Suprapubic skin (tissue), 4 donors: ENCODE measurements around the gene TMEM217.

Source experiments
- POLR2A ChIP-seq, 2 donors: fragments of 450-650 bp; IDR thresholded peaks; one replicate each; pipeline ENCODE4 v1.6.1; 2017; ENCODE audit warnings: antibody characterized with exemption in 2 of 2, mild to moderate bottlenecking in 2 of 2, moderate library complexity in 2 of 2
- POLR2AphosphoS5 ChIP-seq, 3 donors: sonication (generic); formaldehyde crosslinking; IDR thresholded peaks; one replicate each; pipeline ENCODE4 v1.6.1; 2017; ENCODE audit warnings: antibody characterized with exemption in 3 of 3
- TF ChIP-seq, protein P1 (sequence below), 2 donors: fragments of 200-600 bp in 1 of 2; fragments of 450-650 bp in 1 of 2; sonication (generic) in 1 of 2; IDR thresholded peaks; one replicate each; pipeline ENCODE4 v1.5.1; 2016 to 2019; ENCODE audit warnings: antibody characterized with exemption in 2 of 2, mild to moderate bottlenecking in 1 of 2, moderate library complexity in 1 of 2

DNA sequence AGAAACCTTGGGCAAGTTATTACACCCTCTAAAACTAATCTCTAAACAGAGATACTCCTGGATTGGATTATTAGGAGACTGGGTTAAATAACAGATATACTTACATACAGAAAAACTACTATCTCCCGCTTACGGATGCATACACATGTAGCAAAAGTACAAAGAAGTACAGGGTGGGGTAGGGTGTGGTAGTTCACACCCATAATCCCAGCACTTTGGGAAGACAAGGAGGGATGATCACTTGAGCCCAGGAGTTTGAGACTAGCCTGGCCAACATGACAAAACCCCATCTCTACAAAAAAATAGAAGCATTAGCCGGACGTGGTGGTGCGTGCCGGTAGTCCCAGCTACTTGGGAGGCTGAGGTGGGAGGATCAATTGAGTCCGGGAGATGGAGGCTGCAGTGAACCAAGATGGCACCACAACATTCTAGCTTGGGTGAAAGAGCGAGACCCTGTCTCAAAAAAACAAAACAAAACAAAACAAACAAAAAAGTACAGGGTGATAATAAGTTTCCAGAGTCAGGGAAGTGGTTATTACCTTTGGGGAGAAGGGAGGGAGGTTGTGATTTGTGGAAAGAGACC is 79.9 kb downstream of the TMEM217 start:
- TF ChIP-seq POLR2AphosphoS5 (IDR thresholded peaks at IDR 0.05) (no peak), POLR2A (IDR thresholded peaks at IDR 0.05) (no peak)
- TF ChIP-seq, protein P1, sequence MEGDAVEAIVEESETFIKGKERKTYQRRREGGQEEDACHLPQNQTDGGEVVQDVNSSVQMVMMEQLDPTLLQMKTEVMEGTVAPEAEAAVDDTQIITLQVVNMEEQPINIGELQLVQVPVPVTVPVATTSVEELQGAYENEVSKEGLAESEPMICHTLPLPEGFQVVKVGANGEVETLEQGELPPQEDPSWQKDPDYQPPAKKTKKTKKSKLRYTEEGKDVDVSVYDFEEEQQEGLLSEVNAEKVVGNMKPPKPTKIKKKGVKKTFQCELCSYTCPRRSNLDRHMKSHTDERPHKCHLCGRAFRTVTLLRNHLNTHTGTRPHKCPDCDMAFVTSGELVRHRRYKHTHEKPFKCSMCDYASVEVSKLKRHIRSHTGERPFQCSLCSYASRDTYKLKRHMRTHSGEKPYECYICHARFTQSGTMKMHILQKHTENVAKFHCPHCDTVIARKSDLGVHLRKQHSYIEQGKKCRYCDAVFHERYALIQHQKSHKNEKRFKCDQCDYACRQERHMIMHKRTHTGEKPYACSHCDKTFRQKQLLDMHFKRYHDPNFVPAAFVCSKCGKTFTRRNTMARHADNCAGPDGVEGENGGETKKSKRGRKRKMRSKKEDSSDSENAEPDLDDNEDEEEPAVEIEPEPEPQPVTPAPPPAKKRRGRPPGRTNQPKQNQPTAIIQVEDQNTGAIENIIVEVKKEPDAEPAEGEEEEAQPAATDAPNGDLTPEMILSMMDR (IDR thresholded peaks at IDR 0.05) = no peak
